ENCODE results near the gene TASP1.

Gene TASP1

GRCh38 chr20:13430346-13431002 is 208.3 kb downstream of the TASP1 start:
- DNase-seq, result no peak

GRCh38 chr20:13428684-13429083 is 210.0 kb downstream of the TASP1 start:
- DNase-seq, result no peak

GRCh38 chr20:13426870-13427269 is 211.9 kb downstream of the TASP1 start:
- no peak for DNase-seq

GRCh38 chr20:13425381-13426135 is 213.2 kb downstream of the TASP1 start:
- no peak for DNase-seq

- no peak for DNase-seq
Observed at GRCh38 chr20:13424174-13424833, 214.4 kb downstream of the TASP1 start.

GRCh38 chr20:13423472-13424173 is 215.1 kb downstream of the TASP1 start:
- DNase-seq, result no peak

- no peak for DNase-seq
Observed at GRCh38 chr20:13422637-13423036, 216.1 kb downstream of the TASP1 start.

- DNase-seq, result no peak
Observed at GRCh38 chr20:13420625-13421024, 218.1 kb downstream of the TASP1 start.

- DNase-seq, result no peak
Observed at GRCh38 chr20:13419477-13419876, 219.3 kb downstream of the TASP1 start.

GRCh38 chr20:13418263-13419229 is 220.2 kb downstream of the TASP1 start:
- DNase-seq, result no peak

GRCh38 chr20:13416531-13416930 is 222.2 kb downstream of the TASP1 start:
- no peak for DNase-seq

GRCh38 chr20:13412806-13413445 is 225.8 kb downstream of the TASP1 start:
- DNase-seq, result no peak

- DNase-seq, result no peak
Observed at GRCh38 chr20:13404293-13404692, 234.4 kb downstream of the TASP1 start.

- no peak for DNase-seq
Observed at GRCh38 chr20:13403453-13403852, 235.3 kb downstream of the TASP1 start.

GRCh38 chr20:13402986-13403385 is 235.7 kb downstream of the TASP1 start:
- no peak for DNase-seq

GRCh38 chr20:13402171-13402760 is 236.5 kb downstream of the TASP1 start:
- DNase-seq, result no peak

GRCh38 chr20:13401596-13401995 is 237.1 kb downstream of the TASP1 start:
- no peak for DNase-seq

- DNase-seq, result no peak
Observed at GRCh38 chr20:13400453-13400852, 238.3 kb downstream of the TASP1 start.

- no peak for DNase-seq
Observed at GRCh38 chr20:13397300-13397724, 241.4 kb downstream of the TASP1 start.

- no peak for DNase-seq
Observed at GRCh38 chr20:13396826-13397225, 241.9 kb downstream of the TASP1 start.

- no peak for DNase-seq
Observed at GRCh38 chr20:13396022-13396421, 242.7 kb downstream of the TASP1 start.

Measured in NCI-H748 treated with DMSO at 0.1 percent for 48 hours (cell line).